Spleen (tissue), 11 donors: ENCODE measurements around the gene COG6. TPM values are rescaled to one million over a fixed set of nuclear protein-coding genes. Genes with fewer than 3 reads are reported as not detected.

Experiments
- DNase-seq: peaks from one replicate; pipeline ENCODE4 v3.0.0-alpha.2; 2020
- H3K27ac ChIP-seq, 8 donors: fragments of 200-600 bp; sonication (generic) in 7 of 8; 1 replicate in 4 of 8; 2 replicates in 4 of 8; pipeline versions ENCODE4 v1.5.0 to v1.8.0; 2016 to 2021; ENCODE audit warnings: inconsistent platforms in 4 of 8, mild to moderate bottlenecking in 4 of 8, moderate library complexity in 1 of 8
- H3K27me3 ChIP-seq, 7 donors: fragments of 200-600 bp; sonication (generic) in 6 of 7; replicated peaks in 1 of 7; 1 replicate in 4 of 7; 2 replicates in 3 of 7; pipeline versions ENCODE4 v1.5.0 to v1.8.0; 2016 to 2021; ENCODE audit warnings: inconsistent platforms in 3 of 7, mild to moderate bottlenecking in 1 of 7
- H3K36me3 ChIP-seq, 6 donors: fragments of 200-600 bp; sonication (generic) in 5 of 6; 1 replicate in 4 of 6; 2 replicates in 2 of 6; pipeline versions ENCODE4 v1.5.0 to v1.8.0; 2016 to 2021; ENCODE audit warnings: inconsistent platforms in 2 of 6
- H3K4me1 ChIP-seq, 6 donors: fragments of 200-600 bp; sonication (generic) in 5 of 6; 1 replicate in 3 of 6; 2 replicates in 3 of 6; pipeline versions ENCODE4 v1.5.0 to v1.8.0; 2016 to 2021; ENCODE audit warnings: inconsistent platforms in 3 of 6
- H3K4me3 ChIP-seq, 8 donors: fragments of 200-600 bp; sonication (generic) in 7 of 8; 1 replicate in 4 of 8; 2 replicates in 4 of 8; pipeline versions ENCODE4 v1.5.0 to v1.8.0; 2016 to 2021; ENCODE audit warnings: inconsistent platforms in 4 of 8, mild to moderate bottlenecking in 4 of 8, moderate library complexity in 2 of 8
- H3K9me3 ChIP-seq, 8 donors: fragments of 200-600 bp; sonication (generic) in 7 of 8; 1 replicate in 4 of 8; 2 replicates in 4 of 8; pipeline versions ENCODE4 v1.5.0 to v1.8.0; 2016 to 2021; ENCODE audit warnings: inconsistent platforms in 4 of 8
- CTCF ChIP-seq, 11 experiments: fragments of 200-600 bp in 7 of 11; fragments of 450-650 bp in 4 of 11; sonication (generic) in 4 of 11; IDR thresholded peaks in 8 of 11; conservative IDR thresholded peaks in 3 of 11; 1 replicate in 7 of 11; 2 replicates in 4 of 11; pipeline versions ENCODE4 v1.4.0 to v1.8.0; 2016 to 2021; ENCODE audit warnings: antibody characterized with exemption in 11 of 11, inconsistent platforms in 4 of 11, mild to moderate bottlenecking in 1 of 11
- POLR2A ChIP-seq, 3 donors: fragments of 450-650 bp; IDR thresholded peaks; one replicate each; pipeline ENCODE4 v1.5.1; 2017; ENCODE audit warnings: antibody characterized with exemption in 3 of 3, mild to moderate bottlenecking in 1 of 3
- POLR2AphosphoS5 ChIP-seq, 3 donors: sonication (generic); formaldehyde crosslinking; IDR thresholded peaks; one replicate each; pipeline ENCODE4 v1.5.1; 2017; ENCODE audit warnings: antibody characterized with exemption in 3 of 3
- WGBS, 5 donors: extraction: QIAGEN DNeasy Blood & Tissue Kit in 3 of 5; methylation state at CpG; one replicate each; pipeline versions ENCODE4 v1.1.5 to v1.1.7; 2013 to 2018; 5-methylcytosine and 5-hydroxymethylcytosine counted together
- intact Hi-C: fragments of 100-400 bp; cut with DNase I; formaldehyde crosslinking; loops from one replicate; pipeline ENCODE4 v1.15.0; 2023; ENCODE audit warnings: low total_unique reads
- polyA plus RNA-seq, 3 donors: library from polyadenylated mRNA; stranded (reverse); fragments of 200-250 nt; gene quantifications; one replicate each; pipeline ENCODE4 v1.2.1, GENCODE V29; 2013
- total RNA-seq, 7 donors: library from RNA; depleted of rRNA in 3 of 7; stranded (reverse); fragments of >200 nt in 3 of 7; fragmentation: NEBNext Ultra II Directional in 4 of 7; extraction: Animal tissue kit (Norgen Biotek cat#: 25700) in 4 of 7; gene quantifications; one replicate each; pipeline versions ENCODE4 v1.1.0 to v1.2.1, GENCODE V29; 2016 to 2021
- donor health status: healthy with polysubstance abuse.
- donor health status: DM: no; HTN: no; CAD: no; lungs with moderate emphysema.
- donor health status: DM: no; HTN: no; CAD: no.
- donor health status: Bipolar disorder and iron deficiency.
- donor health status: healthy.
- donor health status: DM: no; HTN: no; CAD: no.
- donor health status: DM: yes; HTN: yes; CAD: no.

COG6 gene
- total and polyA plus RNA-seq, 10 donors = 5.7 to 41.9 (median 23.8) TPM

GRCh38 chr13:39612023-39612637, 43.3 kb upstream of the COG6 start:
- 56 to 62% (median 58%) methylated on average over 5 of the region's 5 CpGs for WGBS, 5 donors
- no peak for TF ChIP-seq POLR2AphosphoS5 (IDR thresholded peaks at IDR 0.05)
- peak; percentile 30 to 83 (median 71) for TF ChIP-seq CTCF (IDR thresholded peaks at IDR 0.05 in 8 of 11, conservative IDR thresholded peaks at IDR 0.05 in 3 of 11)

GRCh38 chr13:39616087-39616694, 39.3 kb upstream of the COG6 start:
- intact Hi-C loops = loop anchor here (5.0 to 10.0 kb wide), 3 partner anchors 341 to 561 kb away; no protein-coding TSS in a partner anchor
- Histone ChIP-seq H3K27ac (no peak overlapping the region), H3K27me3 (no peaks in the 10 kb centered on the region), H3K36me3 (no peaks in the 10 kb centered on the region), H3K4me3 (no peak overlapping the region), H3K9me3 (no peaks in the 10 kb centered on the region), H3K4me1 (peaks cover 0 to 6% (median 0%) of the 10 kb centered on the region in 6 donors)
- DNase-seq = no peak
- no peak for TF ChIP-seq POLR2AphosphoS5 (IDR thresholded peaks at IDR 0.05)
- peak in 10 of 11 experiments; percentile 25 to 84 (median 74) for TF ChIP-seq CTCF (IDR thresholded peaks at IDR 0.05 in 8 of 11, conservative IDR thresholded peaks at IDR 0.05 in 3 of 11)
- 25 to 32% (median 29%) methylated on average over 10 of the region's 10 CpGs for WGBS, 5 donors

More at GRCh38 chr13:39612023-39612637, 43.3 kb upstream of the COG6 start:
- H3K4me1 ChIP-seq = peaks cover 0 to 6% (median 0%) of the 10 kb centered on the region in 6 donors
- no peak for DNase-seq
- H3K27me3 ChIP-seq = no peaks in the 10 kb centered on the region
- intact Hi-C loops = loop anchor here (5.0 to 10.0 kb wide), 3 partner anchors 200 to 557 kb away; no protein-coding TSS in a partner anchor
- no peaks in the 10 kb centered on the region for H3K36me3 ChIP-seq
- H3K27ac ChIP-seq = no peak overlapping the region
- no peak overlapping the region for H3K4me3 ChIP-seq
- no peaks in the 10 kb centered on the region for H3K9me3 ChIP-seq

- intact Hi-C loops = loop anchor here (5.0 to 10.0 kb wide), 3 partner anchors 344 to 564 kb away; no protein-coding TSS in a partner anchor
- Histone ChIP-seq H3K36me3 (no peaks in the 10 kb centered on the region), H3K4me3 (no peak overlapping the region), H3K4me1 (peaks cover 0 to 6% (median 0%) of the 10 kb centered on the region in 6 donors), H3K27me3 (no peaks in the 10 kb centered on the region), H3K9me3 (no peaks in the 10 kb centered on the region), H3K27ac (no peak overlapping the region)
- WGBS, 5 donors = 69 to 88% (median 74%) methylated on average over 1 of the region's 1 CpG
- DNase-seq = no peak
- TF ChIP-seq POLR2AphosphoS5 (IDR thresholded peaks at IDR 0.05) (no peak), CTCF (IDR thresholded peaks at IDR 0.05 in 8 of 11, conservative IDR thresholded peaks at IDR 0.05 in 3 of 11) (no peak), POLR2A (IDR thresholded peaks at IDR 0.05) (no peak)
Observed at GRCh38 chr13:39618561-39618960, 36.9 kb upstream of the COG6 start.

- intact Hi-C loops = no loop called here
Observed at GRCh38 chr13:39623466-39623865, 32.0 kb upstream of the COG6 start.

More at GRCh38 chr13:39623466-39623865, 32.0 kb upstream of the COG6 start:
- no peak for DNase-seq
- TF ChIP-seq POLR2AphosphoS5 (IDR thresholded peaks at IDR 0.05) (no peak), POLR2A (IDR thresholded peaks at IDR 0.05) (no peak), CTCF (IDR thresholded peaks at IDR 0.05 in 8 of 11, conservative IDR thresholded peaks at IDR 0.05 in 3 of 11) (no peak)
- WGBS, 5 donors = 86 to 94% (median 87%) methylated on average over 1 of the region's 1 CpG
- H3K36me3 ChIP-seq = no peaks in the 10 kb centered on the region
- no peaks in the 10 kb centered on the region for H3K9me3 ChIP-seq
- H3K27me3 ChIP-seq = no peaks in the 10 kb centered on the region
- no peak overlapping the region for H3K4me3 ChIP-seq
- H3K4me1 ChIP-seq = no peaks in the 10 kb centered on the region
- no peak overlapping the region for H3K27ac ChIP-seq
